GM23338 (cell line): ENCODE results near the gene NTMT2. TPM values are rescaled to one million over a fixed set of nuclear protein-coding genes. Genes with fewer than 3 reads are reported as not detected.
A peak's percentile ranks its signal among the peaks of the same experiment; 100 is the strongest.
"Not testable (repeated sequence)": the region's sequence is repeated elsewhere in the genome, so short reads cannot be mapped to it uniquely, and the experiment has no call there.

Experiments used
- ATAC-seq: fragments of 200-7000 bp; cut with Tn5 transposase; 3 replicates; pipeline ENCODE4 v1.9.1; 2020
- DNase-seq: peaks from one replicate; pipeline ENCODE4 v3.0.0-alpha.2; 2015; ENCODE audit warnings: low spot score
- H2AFZ ChIP-seq: fragments of 200-600 bp; sonication (generic); 2 replicates; pipeline ENCODE4 v1.8.0; 2016; ENCODE audit warnings: antibody characterized with exemption, mild to moderate bottlenecking, moderate library complexity
- H3F3A ChIP-seq: fragments of 200-600 bp; sonication (generic); replicated peaks from 2 replicates; pipeline ENCODE4 v1.8.0; 2017; ENCODE audit warnings: antibody characterized with exemption, mixed run types, low read depth
- H3K27ac ChIP-seq: fragments of 200-600 bp; sonication (generic); 2 replicates; pipeline ENCODE4 v1.6.1; 2016; ENCODE audit warnings: low read depth
- H3K27me3 ChIP-seq: fragments of 200-600 bp; sonication (generic); 2 replicates; pipeline ENCODE4 v1.8.0; 2016; ENCODE audit warnings: mild to moderate bottlenecking, mixed run types, moderate library complexity; ENCODE audit not compliant: insufficient read depth
- H3K36me3 ChIP-seq: fragments of 200-600 bp; sonication (generic); 2 replicates; pipeline ENCODE4 v1.8.0; 2016; ENCODE audit warnings: mild to moderate bottlenecking; ENCODE audit not compliant: insufficient read depth
- H3K4me1 ChIP-seq: fragments of 200-600 bp; sonication (generic); 2 replicates; pipeline ENCODE4 v1.8.0; 2016; ENCODE audit warnings: mild to moderate bottlenecking, moderate library complexity; ENCODE audit not compliant: insufficient read depth
- H3K4me2 ChIP-seq: fragments of 200-600 bp; sonication (generic); 2 replicates; pipeline ENCODE4 v1.7.1; 2017; ENCODE audit warnings: mixed run types
- H3K4me3 ChIP-seq: fragments of 200-600 bp; sonication (generic); 2 replicates; pipeline ENCODE4 v1.6.1; 2016; ENCODE audit warnings: mixed run types
- H3K79me2 ChIP-seq: fragments of 200-600 bp; sonication (generic); replicated peaks from 2 replicates; pipeline ENCODE4 v1.8.0; 2017; ENCODE audit warnings: mild to moderate bottlenecking; ENCODE audit not compliant: insufficient read depth
- H3K9me2 ChIP-seq: fragments of 200-600 bp; sonication (generic); 2 replicates; pipeline ENCODE4 v1.8.0; 2017; ENCODE audit not compliant: insufficient read depth
- H4K20me1 ChIP-seq: fragments of 200-600 bp; sonication (generic); replicated peaks from 2 replicates; pipeline ENCODE4 v1.8.0; 2017; ENCODE audit warnings: mild to moderate bottlenecking; ENCODE audit not compliant: insufficient read depth
- H3K27ac Mint-ChIP-seq: 2 replicates; pipeline ENCODE4 v1.8.0; 2020; ENCODE audit warnings: inconsistent platforms, mild to moderate bottlenecking, moderate library complexity, mixed read lengths
- H3K27me3 Mint-ChIP-seq: 3 replicates; pipeline ENCODE4 v1.8.0; 2022; ENCODE audit warnings: low read depth, mild to moderate bottlenecking, moderate library complexity, mixed read lengths, inconsistent platforms; ENCODE audit not compliant: insufficient read depth, poor library complexity
- H3K36me3 Mint-ChIP-seq: 3 replicates; pipeline ENCODE4 v1.8.0; 2021; ENCODE audit warnings: low read depth, mild to moderate bottlenecking, inconsistent platforms, moderate library complexity, mixed read lengths
- H3K4me1 Mint-ChIP-seq: 3 replicates; pipeline ENCODE4 v1.8.0; 2020; ENCODE audit warnings: mild to moderate bottlenecking, inconsistent platforms, mixed read lengths
- H3K4me3 Mint-ChIP-seq: 3 replicates; pipeline ENCODE4 v1.8.0; 2021; ENCODE audit warnings: moderate library complexity, mild to moderate bottlenecking, inconsistent platforms, mixed read lengths
- H3K9me3 Mint-ChIP-seq: 3 replicates; pipeline ENCODE4 v1.8.0; 2020; ENCODE audit warnings: moderate library complexity, mild to moderate bottlenecking, inconsistent platforms, mixed read lengths
- CREB1 ChIP-seq: fragments of 250-450 bp; sonication (Bioruptor Pico); IDR thresholded peaks from 2 replicates; pipeline ENCODE4 v1.5.0; 2020; ENCODE audit warnings: low read depth, mild to moderate bottlenecking, moderate library complexity
- CTCF ChIP-seq, 2 experiments: fragments of 200-600 bp in 1 of 2; sonication (generic) in 1 of 2; conservative IDR thresholded peaks; 2 replicates each; pipeline versions ENCODE4 v1.5.1 to v1.6.1; 2016 to 2017; ENCODE audit warnings: antibody characterized with exemption in 2 of 2, low read depth in 2 of 2, mild to moderate bottlenecking in 2 of 2, moderate library complexity in 1 of 2
- REST ChIP-seq: IDR thresholded peaks from one replicate; pipeline ENCODE4 v1.6.1; 2018; ENCODE audit warnings: antibody characterized with exemption; ENCODE audit not compliant: unreplicated experiment
- ZNF331 ChIP-seq: fragments of 250-450 bp; sonication (Bioruptor Pico); IDR thresholded peaks from 2 replicates; pipeline ENCODE4 v1.5.0; 2020; ENCODE audit warnings: low read depth, mild to moderate bottlenecking, moderate library complexity
- ZNF462 ChIP-seq: fragments of 250-450 bp; sonication (Bioruptor Pico); IDR thresholded peaks from 2 replicates; pipeline ENCODE4 v1.5.0; 2020; ENCODE audit warnings: mild to moderate bottlenecking, moderate library complexity
- polyA plus RNA-seq: library from polyadenylated mRNA; unstranded; fragments of >200 nt; fragmentation: Nextera tagmentation; extraction: Ambion mirVana; gene quantifications from 2 replicates; pipeline ENCODE4 v1.2.1, GENCODE V29; 2016
- total RNA-seq: library from RNA; depleted of rRNA; stranded (reverse); fragments of >200 nt; shearing (Covaris generic); gene quantifications from 2 replicates; pipeline ENCODE4 v1.2.3, GENCODE V29; 2014

NTMT2 gene
- total and polyA plus RNA-seq, 2 experiments from 2014 or later, result 0.48 TPM; not detected in 1

GRCh38 chr1:170113140-170113539, 32.6 kb upstream of the NTMT2 start:
- not testable (repeated sequence) for H3K27ac Mint-ChIP-seq, H2AFZ ChIP-seq, H3K27ac ChIP-seq, H4K20me1 ChIP-seq, H3K4me1 Mint-ChIP-seq, DNase-seq, H3K4me3 Mint-ChIP-seq, H3K9me2 ChIP-seq, H3K4me3 ChIP-seq, H3F3A ChIP-seq, ATAC-seq, H3K27me3 ChIP-seq, H3K79me2 ChIP-seq, H3K4me2 ChIP-seq, H3K27me3 Mint-ChIP-seq, H3K4me1 ChIP-seq, H3K36me3 ChIP-seq
- peaks cover 59% of the 10 kb centered on the region for H3K9me3 Mint-ChIP-seq
- H3K36me3 Mint-ChIP-seq, result peaks cover 21% of the 10 kb centered on the region

GRCh38 chr1:170114906-170115305, 30.9 kb upstream of the NTMT2 start:
- Histone ChIP-seq H3K36me3 (no peaks in the 10 kb centered on the region), H4K20me1 (no peaks in the 10 kb centered on the region), H3F3A (no peaks in the 10 kb centered on the region), H3K4me3 (no peak overlapping the region), H3K27me3 (no peaks in the 10 kb centered on the region), H3K4me1 (no peaks in the 10 kb centered on the region), H2AFZ (no peak overlapping the region), H3K79me2 (no peaks in the 10 kb centered on the region), H3K9me2 (no peaks in the 10 kb centered on the region), H3K4me2 (no peak overlapping the region), H3K27ac (no peak overlapping the region)
- peaks cover 21% of the 10 kb centered on the region for H3K36me3 Mint-ChIP-seq
- DNase-seq, result peak; percentile 18
- no peak overlapping the region for H3K4me3 Mint-ChIP-seq
- no peaks in the 10 kb centered on the region for H3K27me3 Mint-ChIP-seq
- no peak for TF ChIP-seq CTCF (conservative IDR thresholded peaks at IDR 0.05; ENCODE audit: low read depth in 2 of 2)
- no peak for TF ChIP-seq CREB1 (CRISPR knock-in tag)
- no peak for TF ChIP-seq ZNF331 (CRISPR knock-in tag)
- peak; percentile 69 for TF ChIP-seq REST
- H3K9me3 Mint-ChIP-seq, result peaks cover 57% of the 10 kb centered on the region
- no peak for ATAC-seq
- H3K27ac Mint-ChIP-seq, result no peak overlapping the region
- no peaks in the 10 kb centered on the region for H3K4me1 Mint-ChIP-seq

GRCh38 chr1:170122366-170122765, 23.4 kb upstream of the NTMT2 start:
- Mint-ChIP-seq H3K27ac (no peak overlapping the region), H3K4me3 (no peak overlapping the region), H3K4me1 (peaks cover 8% of the 10 kb centered on the region; the same call in 2 of the 3 replicates), H3K27me3 (no peaks in the 10 kb centered on the region), H3K36me3 (no peaks in the 10 kb centered on the region), H3K9me3 (0 out of 3 replicates have a peak, but pooled peaks cover 3% of the 10 kb centered on the region)
- H3K9me2 ChIP-seq, result no peaks in the 10 kb centered on the region
- H4K20me1 ChIP-seq, result no peaks in the 10 kb centered on the region
- ATAC-seq (no peak), DNase-seq (no peak)
- H3K79me2 ChIP-seq, result no peaks in the 10 kb centered on the region
- H3K27me3 ChIP-seq, result no peaks in the 10 kb centered on the region
- H3K27ac ChIP-seq, result no peak overlapping the region
- no peaks in the 10 kb centered on the region for H3K36me3 ChIP-seq
- H3K4me2 ChIP-seq, result no peak overlapping the region
- H3K4me3 ChIP-seq, result no peak overlapping the region
- H3K4me1 ChIP-seq, result no peaks in the 10 kb centered on the region
- H3F3A ChIP-seq, result no peaks in the 10 kb centered on the region
- H2AFZ ChIP-seq, result no peak overlapping the region
- no peak for TF ChIP-seq ZNF462 (CRISPR knock-in tag)
